H9 (cell line): ENCODE results near the gene ZNF423. TPM values are rescaled to one million over a fixed set of nuclear protein-coding genes. Genes with fewer than 3 reads are reported as not detected.

Experiments
- DNase-seq: peaks from one replicate; pipeline ENCODE4 v3.0.0-alpha.2; 2017
- H2AFZ ChIP-seq: one replicate; pipeline ENCODE4 v1.6.1; 2013; ENCODE audit warnings: mild to moderate bottlenecking, low read length, control low read depth, moderate library complexity
- H2AK5ac ChIP-seq: 2 replicates; pipeline ENCODE4 v1.6.1; 2013; ENCODE audit warnings: low read length, control low read depth, mixed read lengths; ENCODE audit not compliant: insufficient read length
- H2BK120ac ChIP-seq: one replicate; pipeline ENCODE4 v1.6.1; 2013; ENCODE audit warnings: low read depth, mild to moderate bottlenecking, low read length, control low read depth, inconsistent platforms; ENCODE audit not compliant: poor library complexity, severe bottlenecking
- H2BK12ac ChIP-seq: 2 replicates; pipeline ENCODE4 v1.6.1; 2013; ENCODE audit warnings: low read length, control low read depth, mixed read lengths, low read depth; ENCODE audit not compliant: insufficient read length
- H2BK15ac ChIP-seq: 2 replicates; pipeline ENCODE4 v1.6.1; 2013; ENCODE audit warnings: low read depth, low read length, control low read depth
- H2BK20ac ChIP-seq: one replicate; pipeline ENCODE4 v1.6.1; 2013; ENCODE audit warnings: low read depth, mild to moderate bottlenecking, low read length, control low read depth, inconsistent platforms; ENCODE audit not compliant: poor library complexity, severe bottlenecking
- H2BK5ac ChIP-seq: 2 replicates; pipeline ENCODE4 v1.6.1; 2013; ENCODE audit warnings: low read length, control low read depth, mixed read lengths; ENCODE audit not compliant: insufficient read length
- H3K14ac ChIP-seq: 2 replicates; pipeline ENCODE4 v1.6.1; 2013; ENCODE audit warnings: low read length, control low read depth; ENCODE audit not compliant: insufficient read depth
- H3K18ac ChIP-seq: 2 replicates; pipeline ENCODE4 v1.6.1; 2013; ENCODE audit warnings: low read depth, mild to moderate bottlenecking, mixed read lengths, low read length, control low read depth; ENCODE audit not compliant: insufficient read length
- H3K23ac ChIP-seq: 2 replicates; pipeline ENCODE4 v1.6.1; 2013; ENCODE audit warnings: low read length, control low read depth, mixed read lengths, low read depth; ENCODE audit not compliant: insufficient read length
- H3K23me2 ChIP-seq: 2 replicates; pipeline ENCODE4 v1.6.1; 2013; ENCODE audit warnings: low read depth, mild to moderate bottlenecking, mixed read lengths, low read length, control low read depth; ENCODE audit not compliant: insufficient read length, poor library complexity, severe bottlenecking
- H3K27ac ChIP-seq: 2 replicates; pipeline ENCODE4 v1.5.1; 2013; ENCODE audit warnings: low read length, control low read depth, mixed read lengths, low read depth; ENCODE audit not compliant: insufficient read length
- H3K27me3 ChIP-seq: 2 replicates; pipeline ENCODE4 v1.6.1; 2013; ENCODE audit warnings: low read length, control low read depth, inconsistent platforms; ENCODE audit not compliant: insufficient read depth
- H3K4ac ChIP-seq: 2 replicates; pipeline ENCODE4 v1.6.1; 2013; ENCODE audit warnings: low read depth, mild to moderate bottlenecking, control low read depth, inconsistent platforms, low read length, moderate library complexity
- H3K4me1 ChIP-seq: 2 replicates; pipeline ENCODE4 v1.6.1; 2013; ENCODE audit warnings: low read length, control low read depth, inconsistent platforms; ENCODE audit not compliant: insufficient read depth
- H3K4me2 ChIP-seq: 2 replicates; pipeline ENCODE4 v1.6.1; 2013; ENCODE audit warnings: low read length, control low read depth, mixed read lengths; ENCODE audit not compliant: insufficient read length, insufficient read depth
- H3K56ac ChIP-seq: 2 replicates; pipeline ENCODE4 v1.6.1; 2013; ENCODE audit warnings: low read depth, mild to moderate bottlenecking, mixed read lengths, low read length, control low read depth; ENCODE audit not compliant: insufficient read length
- H3K79me1 ChIP-seq: 2 replicates; pipeline ENCODE4 v1.6.1; 2013; ENCODE audit warnings: low read depth, mild to moderate bottlenecking, moderate library complexity, low read length, control low read depth, inconsistent platforms; ENCODE audit not compliant: insufficient read depth, poor library complexity, severe bottlenecking
- H3K79me2 ChIP-seq: 2 replicates; pipeline ENCODE4 v1.6.1; 2013; ENCODE audit warnings: low read length, control low read depth, inconsistent platforms; ENCODE audit not compliant: insufficient read depth
- H3K9ac ChIP-seq: 2 replicates; pipeline ENCODE4 v1.6.1; 2013; ENCODE audit warnings: low read length, control low read depth, mixed read lengths; ENCODE audit not compliant: insufficient read length; ENCODE audit errors: extremely low read depth
- H3K9me3 ChIP-seq: one replicate; pipeline ENCODE4 v1.6.1; 2013; ENCODE audit warnings: low read depth, low read length, inconsistent platforms; ENCODE audit not compliant: control insufficient read depth
- H3T11ph ChIP-seq: one replicate; pipeline ENCODE4 v1.6.1; 2013; ENCODE audit warnings: mild to moderate bottlenecking, low read length, control low read depth, inconsistent platforms
- H4K20me1 ChIP-seq: one replicate; pipeline ENCODE4 v1.6.1; 2013; ENCODE audit not compliant: control insufficient read depth, insufficient read length, insufficient read depth
- H4K5ac ChIP-seq: 2 replicates; pipeline ENCODE4 v1.6.1; 2013; ENCODE audit warnings: low read depth, mild to moderate bottlenecking, mixed read lengths, low read length, control low read depth; ENCODE audit not compliant: insufficient read length
- H4K8ac ChIP-seq: replicated peaks from 2 replicates; pipeline ENCODE4 v1.6.1; 2013; ENCODE audit warnings: low read length, control low read depth, mixed read lengths, low read depth; ENCODE audit not compliant: insufficient read length
- H4K91ac ChIP-seq: 2 replicates; pipeline ENCODE4 v1.6.1; 2013; ENCODE audit warnings: low read depth, mild to moderate bottlenecking, moderate library complexity, mixed read lengths, low read length, control low read depth; ENCODE audit not compliant: insufficient read length
- H3K27ac Mint-ChIP-seq, 3 experiments: 2 replicates in 2 of 3; 3 replicates in 1 of 3; pipeline ENCODE4 v1.8.0; 2020 to 2021; ENCODE audit warnings: mixed read lengths in 3 of 3, mild to moderate bottlenecking in 1 of 3, moderate library complexity in 1 of 3
- H3K27me3 Mint-ChIP-seq: 2 replicates; pipeline ENCODE4 v1.8.0; 2021; ENCODE audit warnings: low read depth, mild to moderate bottlenecking, moderate library complexity, mixed read lengths
- H3K36me3 Mint-ChIP-seq, 3 experiments: 2 replicates in 2 of 3; 3 replicates in 1 of 3; pipeline ENCODE4 v1.8.0; 2020 to 2021; ENCODE audit warnings: low read depth in 3 of 3, mixed read lengths in 3 of 3; ENCODE audit not compliant: insufficient read depth in 1 of 3
- H3K4me1 Mint-ChIP-seq, 2 experiments: 2 replicates each; pipeline ENCODE4 v1.8.0; 2020; ENCODE audit warnings: mixed read lengths in 2 of 2
- H3K4me3 Mint-ChIP-seq, 2 experiments: 2 replicates in 1 of 2; 3 replicates in 1 of 2; pipeline ENCODE4 v1.8.0; 2020 to 2021; ENCODE audit warnings: mild to moderate bottlenecking in 2 of 2, mixed read lengths in 2 of 2, moderate library complexity in 1 of 2
- H3K9me3 Mint-ChIP-seq, 2 experiments: 2 replicates in 1 of 2; 3 replicates in 1 of 2; pipeline ENCODE4 v1.8.0; 2020; ENCODE audit warnings: mild to moderate bottlenecking in 2 of 2, mixed read lengths in 2 of 2, moderate library complexity in 1 of 2
- CTCF ChIP-seq: fragments of 200-600 bp; sonication (generic); conservative IDR thresholded peaks from 3 replicates; pipeline ENCODE4 v1.8.0; 2021; ENCODE audit warnings: antibody characterized with exemption, mild to moderate bottlenecking
- whole genome bisulfite sequencing: extraction: QIAGEN DNeasy Blood & Tissue Kit; methylation state at CpG from one replicate; pipeline ENCODE4 v1.1.7; 2013; ENCODE audit warnings: missing lambda C conversion rate, low lambda C conversion rate, mixed read lengths; ENCODE audit not compliant: insufficient read length; ENCODE audit errors: extremely low coverage; 5-methylcytosine and 5-hydroxymethylcytosine counted together
- total RNA-seq: library from RNA; stranded (reverse); gene quantifications from 2 replicates; pipeline ENCODE4 v1.2.1, GENCODE V29; 2021

Gene ZNF423
- total RNA-seq, 1 experiment from 2014 or later: 51.5 TPM

- DNase-seq: peak; percentile 11
- TF ChIP-seq CTCF: no peak
- H4K5ac ChIP-seq: no peak overlapping the region
- H4K91ac ChIP-seq: no peak overlapping the region
- peaks cover 2% of the 10 kb centered on the region; the same call in 1 of the 2 replicates for H3K27me3 Mint-ChIP-seq
- WGBS: no CpG with 5 or more reads among the region's 5 CpGs
- H2BK120ac ChIP-seq: no peak overlapping the region
- no peaks in the 10 kb centered on the region for H3K79me1 ChIP-seq
- H3K79me2 ChIP-seq: no peaks in the 10 kb centered on the region
- no peak overlapping the region for H3K4me3 Mint-ChIP-seq
- H3K23me2 ChIP-seq: no peaks in the 10 kb centered on the region
- no peaks in the 10 kb centered on the region for H3K27me3 ChIP-seq
- no peak overlapping the region for H2AK5ac ChIP-seq
- H2BK20ac ChIP-seq: no peak overlapping the region
- no peaks in the 10 kb centered on the region for H3K9me3 Mint-ChIP-seq
- H3K18ac ChIP-seq: no peak overlapping the region
- H2BK12ac ChIP-seq: no peak overlapping the region
- H3K36me3 Mint-ChIP-seq: no peaks in the 10 kb centered on the region
- H2BK15ac ChIP-seq: no peak overlapping the region
- no peak overlapping the region for H3K56ac ChIP-seq
- H3K4me1 ChIP-seq: no peaks in the 10 kb centered on the region
- no peak overlapping the region for H3T11ph ChIP-seq
- no peak overlapping the region for H3K14ac ChIP-seq
- H3K27ac ChIP-seq: no peak overlapping the region
- H2BK5ac ChIP-seq: no peak overlapping the region
- H4K8ac ChIP-seq: no peak overlapping the region
- no peaks in the 10 kb centered on the region for H4K20me1 ChIP-seq
- H3K9ac ChIP-seq: no peak overlapping the region
- H3K9me3 ChIP-seq: no peaks in the 10 kb centered on the region
- H3K23ac ChIP-seq: no peak overlapping the region
- no peak overlapping the region for H2AFZ ChIP-seq
- no peak overlapping the region for H3K4me2 ChIP-seq
- no peak overlapping the region for H3K27ac Mint-ChIP-seq
- H3K4me1 Mint-ChIP-seq: peaks cover 0 to 4% of the 10 kb centered on the region in 2 experiments; a peak in 2 of 4 replicates
- no peak overlapping the region for H3K4ac ChIP-seq
Observed at GRCh38 chr16:49473131-49473530, 382.8 kb downstream of the ZNF423 start.
